Osteoblast (primary cell): ENCODE data around the gene PNKP. TPM values are rescaled to one million over a fixed set of nuclear protein-coding genes. Genes with fewer than 3 reads are reported as not detected.
A peak's percentile ranks its signal among the peaks of the same experiment; 100 is the strongest.

Experiments
- DNase-seq: peaks from one replicate; pipeline ENCODE4 v3.0.0; 2011; ENCODE audit warnings: low spot score, mixed read lengths; ENCODE audit not compliant: insufficient read length; ENCODE audit errors: missing footprints
- H2AFZ ChIP-seq: 2 replicates; pipeline ENCODE4 v1.6.0; 2011; ENCODE audit warnings: mild to moderate bottlenecking, low read length
- H3K27ac ChIP-seq: 2 replicates; pipeline ENCODE4 v1.5.1; 2011; ENCODE audit warnings: mild to moderate bottlenecking, low read depth, low read length, moderate library complexity
- H3K27me3 ChIP-seq: 2 replicates; pipeline ENCODE4 v1.6.0; 2012; ENCODE audit warnings: mild to moderate bottlenecking, control low read depth, inconsistent platforms, low read length, moderate library complexity; ENCODE audit not compliant: insufficient read depth
- H3K36me3 ChIP-seq: 2 replicates; pipeline ENCODE4 v1.5.1; 2011; ENCODE audit warnings: mild to moderate bottlenecking, low read length, control low read depth, moderate library complexity; ENCODE audit not compliant: insufficient read depth
- H3K4me1 ChIP-seq: 2 replicates; pipeline ENCODE4 v1.5.1; 2011; ENCODE audit warnings: mild to moderate bottlenecking, low read length, control low read depth, moderate library complexity; ENCODE audit not compliant: insufficient read depth
- H3K4me2 ChIP-seq: 2 replicates; pipeline ENCODE4 v1.6.0; 2011; ENCODE audit warnings: mild to moderate bottlenecking, low read length; ENCODE audit not compliant: insufficient read depth
- H3K4me3 ChIP-seq: fragments of 200-600 bp; sonication (generic); 3 replicates; pipeline ENCODE4 v1.5.1; 2012; ENCODE audit warnings: mild to moderate bottlenecking, low read length, inconsistent platforms; ENCODE audit not compliant: insufficient read depth
- H3K79me2 ChIP-seq: 2 replicates; pipeline ENCODE4 v1.6.0; 2012; ENCODE audit warnings: mild to moderate bottlenecking, low read length, control low read depth, inconsistent platforms; ENCODE audit not compliant: insufficient read depth
- H3K9me3 ChIP-seq: 2 replicates; pipeline ENCODE4 v1.5.1; 2011; ENCODE audit warnings: low read depth, low read length, control low read depth
- H4K20me1 ChIP-seq: 2 replicates; pipeline ENCODE4 v1.6.0; 2012; ENCODE audit warnings: mild to moderate bottlenecking, low read length, control low read depth; ENCODE audit not compliant: insufficient read depth
- total RNA-seq: library from RNA; depleted of rRNA; stranded (reverse); fragments of >200 nt; gene quantifications from 2 replicates; pipeline ENCODE4 v1.2.3, GENCODE V29; 2012
- TF ChIP-seq, protein P1 (sequence below): IDR thresholded peaks from 2 replicates; pipeline ENCODE4 v1.5.1; 2011; ENCODE audit warnings: mild to moderate bottlenecking, low read depth, low read length, moderate library complexity; ENCODE audit errors: extremely low read depth

Gene PNKP
- total RNA-seq, 1 donor: 43.8 TPM

DNA sequence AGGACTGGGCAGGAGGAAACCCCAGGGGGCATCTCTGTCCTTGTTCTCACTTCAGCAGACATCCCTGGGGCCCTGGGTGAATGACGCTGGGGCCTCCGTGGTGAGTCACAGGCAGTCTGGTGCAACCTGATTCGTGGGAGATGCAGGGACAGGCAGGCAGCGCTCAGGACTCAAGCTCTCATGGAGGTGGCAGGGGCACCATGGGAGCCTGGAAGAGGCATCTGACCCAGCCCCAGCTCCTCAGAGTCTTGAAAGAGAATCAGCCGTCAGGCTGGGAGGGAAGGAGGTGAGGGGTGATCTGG is 30.4 kb downstream of the PNKP start:
- H3K4me2 ChIP-seq: no peak overlapping the region
- peak; percentile 62 for DNase-seq
- no peak overlapping the region for H3K27ac ChIP-seq
- no peaks in the 10 kb centered on the region for H3K27me3 ChIP-seq
- H3K4me3 ChIP-seq: no peak overlapping the region
- H2AFZ ChIP-seq: no peak overlapping the region
- H3K79me2 ChIP-seq: no peaks in the 10 kb centered on the region
- TF ChIP-seq, protein P1, sequence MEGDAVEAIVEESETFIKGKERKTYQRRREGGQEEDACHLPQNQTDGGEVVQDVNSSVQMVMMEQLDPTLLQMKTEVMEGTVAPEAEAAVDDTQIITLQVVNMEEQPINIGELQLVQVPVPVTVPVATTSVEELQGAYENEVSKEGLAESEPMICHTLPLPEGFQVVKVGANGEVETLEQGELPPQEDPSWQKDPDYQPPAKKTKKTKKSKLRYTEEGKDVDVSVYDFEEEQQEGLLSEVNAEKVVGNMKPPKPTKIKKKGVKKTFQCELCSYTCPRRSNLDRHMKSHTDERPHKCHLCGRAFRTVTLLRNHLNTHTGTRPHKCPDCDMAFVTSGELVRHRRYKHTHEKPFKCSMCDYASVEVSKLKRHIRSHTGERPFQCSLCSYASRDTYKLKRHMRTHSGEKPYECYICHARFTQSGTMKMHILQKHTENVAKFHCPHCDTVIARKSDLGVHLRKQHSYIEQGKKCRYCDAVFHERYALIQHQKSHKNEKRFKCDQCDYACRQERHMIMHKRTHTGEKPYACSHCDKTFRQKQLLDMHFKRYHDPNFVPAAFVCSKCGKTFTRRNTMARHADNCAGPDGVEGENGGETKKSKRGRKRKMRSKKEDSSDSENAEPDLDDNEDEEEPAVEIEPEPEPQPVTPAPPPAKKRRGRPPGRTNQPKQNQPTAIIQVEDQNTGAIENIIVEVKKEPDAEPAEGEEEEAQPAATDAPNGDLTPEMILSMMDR: no peak
- no peaks in the 10 kb centered on the region for H3K9me3 ChIP-seq
- peaks cover 57% of the 10 kb centered on the region for H3K36me3 ChIP-seq
- H4K20me1 ChIP-seq: no peaks in the 10 kb centered on the region
- H3K4me1 ChIP-seq: peaks cover 9% of the 10 kb centered on the region

DNA sequence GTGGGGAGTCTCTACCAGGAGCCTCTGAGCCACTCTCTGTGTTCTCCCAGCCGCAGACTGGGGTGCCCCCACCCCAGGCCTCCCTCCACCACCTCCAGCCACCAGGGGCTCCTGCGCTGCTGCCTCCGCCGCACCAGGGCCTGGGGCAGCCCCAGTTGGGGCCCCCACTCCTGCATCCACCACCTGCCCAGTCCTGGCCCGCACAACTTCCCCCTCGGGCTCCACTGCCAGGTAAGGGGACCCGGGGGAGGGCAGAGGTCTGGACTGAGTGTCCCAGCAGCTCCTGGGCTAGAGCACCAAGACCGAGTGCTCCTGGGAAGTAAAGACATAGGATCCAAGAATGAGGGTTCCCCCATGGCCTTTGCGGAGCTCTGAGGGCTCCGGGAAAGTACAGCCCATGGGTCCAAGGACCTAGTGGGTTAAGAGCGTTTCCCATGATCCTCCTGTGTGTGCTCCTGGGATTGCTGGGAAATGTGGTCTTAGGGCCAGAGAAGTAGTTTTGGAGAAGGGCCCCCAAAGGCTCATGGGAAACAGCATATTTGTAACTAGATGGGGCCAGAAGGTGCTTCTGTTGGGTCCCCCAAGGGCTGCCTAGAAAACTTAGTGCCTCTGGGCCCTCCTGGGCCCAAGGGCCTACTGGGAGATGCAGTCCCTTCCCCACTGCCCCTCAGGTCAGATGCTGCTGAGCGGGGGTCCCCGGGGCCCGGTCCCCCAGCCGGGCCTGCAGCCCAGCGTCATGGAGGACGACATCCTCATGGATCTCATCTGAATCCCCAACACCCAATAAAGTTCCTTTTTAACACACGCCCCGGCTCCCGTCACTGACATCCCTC is 31.0 kb downstream of the PNKP start:
- Histone ChIP-seq H3K27me3 (no peaks in the 10 kb centered on the region), H3K9me3 (no peaks in the 10 kb centered on the region), H3K4me2 (no peak overlapping the region), H3K4me1 (peaks cover 10% of the 10 kb centered on the region), H3K4me3 (no peak overlapping the region), H4K20me1 (no peaks in the 10 kb centered on the region), H3K36me3 (peaks cover 60% of the 10 kb centered on the region), H3K27ac (no peak overlapping the region), H3K79me2 (no peaks in the 10 kb centered on the region), H2AFZ (no peak overlapping the region)
- TF ChIP-seq, protein P1: no peak
- peak; percentile 76 for DNase-seq

DNA sequence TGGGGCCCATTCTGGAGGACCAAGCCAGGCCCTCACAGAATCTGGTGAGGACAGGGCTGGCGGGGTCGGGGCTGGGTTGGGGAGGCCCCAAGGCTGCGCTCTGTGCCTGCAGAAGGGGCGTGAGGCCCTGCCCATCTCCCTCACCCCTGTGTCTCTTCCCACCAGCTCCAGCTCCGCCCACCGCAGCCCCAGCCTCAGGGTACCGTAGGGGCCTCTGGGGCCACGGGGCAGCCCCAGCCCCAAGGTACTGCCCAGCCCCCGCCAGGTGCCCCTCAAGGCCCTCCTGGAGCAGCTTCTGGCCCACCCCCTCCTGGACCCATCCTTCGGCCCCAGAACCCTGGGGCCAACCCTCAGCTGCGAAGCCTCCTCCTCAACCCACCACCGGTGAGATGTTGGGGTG is 31.8 kb downstream of the PNKP start:
- Histone ChIP-seq H3K27me3 (no peaks in the 10 kb centered on the region), H3K4me1 (peaks cover 10% of the 10 kb centered on the region), H3K9me3 (no peaks in the 10 kb centered on the region), H3K4me2 (no peak overlapping the region), H3K27ac (no peak overlapping the region), H2AFZ (no peak overlapping the region), H3K79me2 (no peaks in the 10 kb centered on the region), H3K4me3 (no peak overlapping the region), H4K20me1 (no peaks in the 10 kb centered on the region), H3K36me3 (peaks cover 58% of the 10 kb centered on the region)
- DNase-seq: peak; percentile 41
- TF ChIP-seq, protein P1: no peak

DNA sequence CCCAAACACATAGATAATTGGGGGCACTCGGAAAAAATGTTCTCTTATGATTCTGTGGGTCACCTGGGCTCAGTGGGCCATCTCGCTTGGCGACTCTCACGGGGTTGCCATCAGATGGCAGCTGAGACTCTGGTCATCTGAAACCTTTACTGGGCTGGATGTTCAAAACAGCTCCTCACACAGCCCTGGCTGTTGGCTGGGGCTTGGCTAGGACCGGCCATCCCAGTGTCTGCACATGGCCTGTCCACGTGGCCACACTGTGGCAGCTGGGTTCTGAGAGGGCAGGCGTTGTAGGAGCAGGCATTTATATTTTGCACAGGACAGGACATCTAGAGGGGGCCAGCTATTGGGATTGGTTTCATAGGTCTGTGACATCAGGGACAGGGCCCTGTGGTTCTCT is 33.8 kb downstream of the PNKP start:
- no peak overlapping the region for H3K4me2 ChIP-seq
- peaks cover 4% of the 10 kb centered on the region for H4K20me1 ChIP-seq
- peaks cover 10% of the 10 kb centered on the region for H3K4me1 ChIP-seq
- peaks cover 42% of the 10 kb centered on the region for H3K36me3 ChIP-seq
- H3K79me2 ChIP-seq: no peaks in the 10 kb centered on the region
- H3K4me3 ChIP-seq: no peak overlapping the region
- H3K27ac ChIP-seq: no peak overlapping the region
- H2AFZ ChIP-seq: no peak overlapping the region
- TF ChIP-seq, protein P1: no peak
- no peaks in the 10 kb centered on the region for H3K27me3 ChIP-seq
- peak; percentile 47 for DNase-seq
- no peaks in the 10 kb centered on the region for H3K9me3 ChIP-seq
